B cell (primary cell): Measurements from ENCODE around the gene KLK13. TPM values are rescaled to one million over a fixed set of nuclear protein-coding genes. Genes with fewer than 3 reads are reported as not detected.

Experiments used
- ATAC-seq: fragments of 200-7000 bp; cut with Tn5 transposase; one replicate; pipeline ENCODE4 v1.10.0; 2021; ENCODE audit warnings: low read depth, mild to moderate bottlenecking, moderate number of reproducible peaks, moderate library complexity
- CTCF ChIA-PET: fragments of 350-600 bp; sonication (Branson Sonifier 250); formaldehyde crosslinking; loops from one replicate; lab custom pipeline; 2021; ENCODE audit warnings: antibody characterized with exemption, inconsistent platforms; lab: Charles Lee
- POLR2A ChIA-PET: fragments of 350-600 bp; sonication (Branson Sonifier 250); formaldehyde crosslinking; loops from one replicate; lab custom pipeline; 2021; ENCODE audit warnings: antibody characterized with exemption; lab: Charles Lee
- DNase-seq: peaks from one replicate; pipeline ENCODE4 v3.0.0; 2013
- H2AFZ ChIP-seq: 2 replicates; pipeline ENCODE4 v1.6.1; 2012; ENCODE audit warnings: mild to moderate bottlenecking, low read depth, low read length; ENCODE audit not compliant: insufficient read depth, poor library complexity, severe bottlenecking
- H3K27ac ChIP-seq, 2 donors: 1 replicate in 1 of 2; 2 replicates in 1 of 2; pipeline ENCODE4 v1.5.1; 2012 to 2013; ENCODE audit warnings: low read length in 2 of 2, mild to moderate bottlenecking in 2 of 2, moderate library complexity in 1 of 2
- H3K27me3 ChIP-seq, 4 experiments: fragments of 200-600 bp in 1 of 4; sonication (generic) in 1 of 4; replicated peaks in 1 of 4; 1 replicate in 2 of 4; 2 replicates in 2 of 4; pipeline versions ENCODE4 v1.6.1 to v1.7.0; 2013 to 2016; ENCODE audit warnings: low read length in 3 of 4, mild to moderate bottlenecking in 2 of 4, mixed read lengths in 1 of 4, moderate library complexity in 1 of 4; ENCODE audit not compliant: insufficient read depth in 4 of 4, control insufficient read depth in 3 of 4; ENCODE audit errors: control extremely low read depth in 1 of 4
- H3K36me3 ChIP-seq, 2 experiments: replicated peaks in 1 of 2; 1 replicate in 1 of 2; 2 replicates in 1 of 2; pipeline versions ENCODE4 v1.6.1 to v1.7.1; 2013; ENCODE audit warnings: low read length in 1 of 2; ENCODE audit not compliant: insufficient read depth in 2 of 2, control insufficient read depth in 1 of 2; ENCODE audit errors: control extremely low read depth in 1 of 2, extremely low read depth in 1 of 2
- H3K4me1 ChIP-seq, 2 donors: fragments of 200-600 bp in 1 of 2; sonication (generic) in 1 of 2; 1 replicate in 1 of 2; 2 replicates in 1 of 2; pipeline versions ENCODE4 v1.5.1 to v1.6.1; 2013 to 2017; ENCODE audit warnings: low read length in 2 of 2; ENCODE audit not compliant: control insufficient read depth in 2 of 2, insufficient read depth in 2 of 2
- H3K4me2 ChIP-seq: replicated peaks from 2 replicates; pipeline ENCODE3; 2012; ENCODE audit warnings: mild to moderate bottlenecking, low read depth, low read length; ENCODE audit not compliant: poor library complexity, severe bottlenecking
- H3K4me3 ChIP-seq, 5 experiments: fragments of 200-600 bp in 1 of 5; sonication (generic) in 1 of 5; 1 replicate in 3 of 5; 2 replicates in 2 of 5; pipeline versions ENCODE4 v1.5.1 to v1.7.0; 2011 to 2016; ENCODE audit warnings: low read length in 4 of 5, mild to moderate bottlenecking in 4 of 5, low read depth in 2 of 5, control low read depth in 1 of 5, moderate library complexity in 1 of 5; ENCODE audit not compliant: insufficient read depth in 1 of 5; ENCODE audit errors: control extremely low read depth in 1 of 5, extremely low read depth in 1 of 5
- H3K79me2 ChIP-seq: fragments of 200-600 bp; sonication (generic); one replicate; pipeline ENCODE4 v1.6.0; 2016; ENCODE audit warnings: low read length; ENCODE audit not compliant: control insufficient read depth, insufficient read depth
- H3K9ac ChIP-seq: fragments of 200-600 bp; sonication (generic); 2 replicates; pipeline ENCODE4 v1.6.1; 2017; ENCODE audit warnings: mild to moderate bottlenecking, low read length, moderate library complexity
- H3K9me3 ChIP-seq, 3 donors: one replicate each; pipeline versions ENCODE4 v1.6.1 to v1.7.1; 2013; ENCODE audit warnings: low read length in 2 of 3; ENCODE audit not compliant: control insufficient read depth in 2 of 3, insufficient read depth in 1 of 3; ENCODE audit errors: control extremely low read depth in 1 of 3
- H4K20me1 ChIP-seq: 2 replicates; pipeline ENCODE4 v1.6.0; 2012; ENCODE audit warnings: mild to moderate bottlenecking, low read length; ENCODE audit not compliant: insufficient read depth, control insufficient read depth, poor library complexity, severe bottlenecking
- H3K27ac Mint-ChIP-seq: one replicate; pipeline ENCODE4 v1.8.0; 2021; ENCODE audit warnings: mixed read lengths
- H3K27me3 Mint-ChIP-seq: one replicate; pipeline ENCODE4 v1.8.0; 2021; ENCODE audit warnings: mixed read lengths
- H3K4me1 Mint-ChIP-seq: one replicate; pipeline ENCODE4 v1.8.0; 2021; ENCODE audit warnings: mixed read lengths
- H3K4me3 Mint-ChIP-seq: one replicate; pipeline ENCODE4 v1.8.0; 2021; ENCODE audit warnings: mixed read lengths
- H3K9me3 Mint-ChIP-seq: one replicate; pipeline ENCODE4 v1.8.0; 2022; ENCODE audit warnings: mixed read lengths; ENCODE audit not compliant: insufficient read depth
- CTCF ChIP-seq: fragments of 200-600 bp; IDR thresholded peaks from one replicate; pipeline ENCODE4 v1.8.0; 2022; ENCODE audit warnings: antibody characterized with exemption, mild to moderate bottlenecking
- EZH2 ChIP-seq: IDR thresholded peaks from 2 replicates; pipeline ENCODE4 v1.6.1; 2012; ENCODE audit warnings: borderline replicate concordance, low read depth, mild to moderate bottlenecking, moderate library complexity, low read length; ENCODE audit not compliant: insufficient read depth, poor library complexity, severe bottlenecking
- WGBS: methylation state at CpG from one replicate; pipeline ENCODE4 v1.1.5; 2013; ENCODE audit warnings: missing lambda C conversion rate; ENCODE audit not compliant: insufficient coverage; 5-methylcytosine and 5-hydroxymethylcytosine counted together
- intact Hi-C: fragments of 100-400 bp; cut with micrococcal nuclease; formaldehyde crosslinking; loops from one replicate; pipeline ENCODE4 v1.10.0; 2022
- polyA plus RNA-seq: library from polyadenylated mRNA; depleted of rRNA; stranded (reverse); fragments of >200 nt; gene quantifications from 2 replicates; pipeline ENCODE4 v1.2.3, GENCODE V29; 2012
- total RNA-seq, 2 donors: library from RNA; stranded (reverse); fragments of 120-200 nt in 1 of 2; gene quantifications; 1 replicate in 1 of 2; 2 replicates in 1 of 2; pipeline versions ENCODE4 v1.2.3 to v1.2.4, GENCODE V29; 2013 to 2022

Gene KLK13
- total and polyA plus RNA-seq, 2 donors (not counting 1 experiment from before 2014, with no cell fraction given): not detected

GRCh38 chr19:51036519-51036918 is 28.4 kb downstream of the KLK13 start:
- WGBS: 64% methylated on average over 6 of the region's 9 CpGs
- H3K27me3 Mint-ChIP-seq: peaks cover 12% of the 10 kb centered on the region
- Histone ChIP-seq H2AFZ (no peak overlapping the region), H3K27ac (no peak overlapping the region), H3K4me1 (no peaks in the 10 kb centered on the region), H3K4me3 (no peak overlapping the region), H4K20me1 (no peaks in the 10 kb centered on the region), H3K4me2 (no peak overlapping the region), H3K27me3 (peaks cover 0 to 4% (median 0%) of the 10 kb centered on the region in 4 experiments), H3K9ac (no peak overlapping the region), H3K79me2 (no peaks in the 10 kb centered on the region), H3K36me3 (no peaks in the 10 kb centered on the region), H3K9me3 (peaks cover 0 to 3% (median 0%) of the 10 kb centered on the region in 3 donors)
- intact Hi-C loops: no loop called here
- H3K27ac Mint-ChIP-seq: no peak overlapping the region
- TF ChIP-seq CTCF (no peak), EZH2 (no peak)
- ChIA-PET POLR2A (no interaction called here), CTCF (no interaction called here)
- DNase-seq (no peak), ATAC-seq (no peak)
- peaks cover under 1% of the 10 kb centered on the region for H3K9me3 Mint-ChIP-seq
- no peaks in the 10 kb centered on the region for H3K4me1 Mint-ChIP-seq
- H3K4me3 Mint-ChIP-seq: no peak overlapping the region

GRCh38 chr19:51034704-51035103 is 30.2 kb downstream of the KLK13 start, which contains the start of gene KLK12:
Gene KLK12, minus strand, starts transcription at chr19:51035002. Its CDS starts 381 bp downstream, at chr19:51034621.
- TF ChIP-seq EZH2 (no peak), CTCF (no peak)
- peaks cover 3% of the 10 kb centered on the region for H3K9me3 Mint-ChIP-seq
- ChIA-PET POLR2A (no interaction called here), CTCF (interaction anchor here (0.8 kb wide), 1 partner anchor 14 kb away, joined by 3 read pairs; no protein-coding TSS in a partner anchor)
- H3K27ac Mint-ChIP-seq: no peak within 1 kb of the TSS
- 54% methylated on average over 6 of the region's 11 CpGs for WGBS
- H3K4me1 Mint-ChIP-seq: no peaks in the 10 kb centered on the region
- Histone ChIP-seq H3K4me3 (no peak within 1 kb of the TSS), H3K27me3 (peaks cover 0 to 4% (median 0%) of the 10 kb centered on the region in 4 experiments), H3K4me2 (no peak within 1 kb of the TSS), H3K9me3 (peaks cover 0 to 9% (median 0%) of the 10 kb centered on the region in 3 donors), H3K4me1 (no peaks in the 10 kb centered on the region), H2AFZ (no peak within 1 kb of the TSS), H4K20me1 (no peaks in the 10 kb centered on the region), H3K9ac (no peak within 1 kb of the TSS), H3K27ac (no peak within 1 kb of the TSS), H3K36me3 (no peaks in the 10 kb centered on the region), H3K79me2 (no peaks in the 10 kb centered on the region)
- DNase-seq (no peak), ATAC-seq (no peak)
- peaks cover 23% of the 10 kb centered on the region for H3K27me3 Mint-ChIP-seq
- H3K4me3 Mint-ChIP-seq: no peak within 1 kb of the TSS
- intact Hi-C loops: no loop called here
